Pancreas (tissue), 10 donors: ENCODE measurements around the gene EIF2B2. TPM values are rescaled to one million over a fixed set of nuclear protein-coding genes. Genes with fewer than 3 reads are reported as not detected.

Source experiments
- ATAC-seq, 4 donors: fragments of 200-7000 bp; cut with Tn5 transposase; one replicate each; pipeline versions ENCODE4 v1.8.0 to v1.9.1; 2020; ENCODE audit warnings: mild to moderate bottlenecking in 4 of 4, moderate library complexity in 4 of 4
- DNase-seq, 6 donors: peaks; one replicate each; pipeline ENCODE4 v3.0.0-alpha.2; 2020
- FAIRE-seq: peaks from 2 replicates; lab custom pipeline; 2012; peaks lifted over from hg19 to GRCh38; lab: Jason Lieb, UNC
- H3K27ac ChIP-seq, 4 donors: fragments of 200-600 bp; sonication (generic); 1 replicate in 3 of 4; 2 replicates in 1 of 4; pipeline versions ENCODE4 v1.5.0 to v1.8.0; 2020
- H3K27me3 ChIP-seq, 4 donors: fragments of 200-600 bp; one replicate each; pipeline ENCODE4 v1.8.0; 2021
- H3K36me3 ChIP-seq, 3 donors: fragments of 200-600 bp; sonication (generic) in 1 of 3; one replicate each; pipeline versions ENCODE4 v1.5.0 to v1.8.0; 2020 to 2021
- H3K4me1 ChIP-seq, 3 donors: fragments of 200-600 bp; one replicate each; pipeline ENCODE4 v1.8.0; 2021
- H3K4me3 ChIP-seq, 4 donors: fragments of 200-600 bp; sonication (generic) in 2 of 4; one replicate each; pipeline versions ENCODE4 v1.5.0 to v1.8.0; 2020 to 2021
- H3K9me3 ChIP-seq, 4 donors: fragments of 200-600 bp; one replicate each; pipeline ENCODE4 v1.8.0; 2021
- CTCF ChIP-seq, 4 donors: fragments of 200-600 bp; sonication (generic) in 3 of 4; IDR thresholded peaks; one replicate each; pipeline versions ENCODE4 v1.5.0 to v1.8.0; 2021; ENCODE audit warnings: antibody characterized with exemption in 4 of 4
- WGBS, 2 donors: extraction: QIAGEN DNeasy Blood & Tissue Kit; methylation state at CpG; one replicate each; pipeline ENCODE4 v1.1.7; 2013; 5-methylcytosine and 5-hydroxymethylcytosine counted together
- intact Hi-C, 3 donors: fragments of 100-400 bp; cut with DNase I; formaldehyde crosslinking; loops; one replicate each; pipeline versions ENCODE4 v1.11.1 to v1.14.2; 2022
- polyA plus RNA-seq, 2 donors: library from polyadenylated mRNA; stranded (reverse); fragments of 200-250 nt; gene quantifications; one replicate each; pipeline ENCODE4 v1.2.3, GENCODE V29; 2013
- total RNA-seq, 6 donors: library from RNA; stranded (reverse); fragmentation: NEBNext Ultra II Directional in 4 of 6; extraction: Animal tissue kit (Norgen Biotek cat#: 25700) in 4 of 6; gene quantifications; one replicate each; pipeline versions ENCODE4 v1.2.1 to v1.2.4, GENCODE V29; 2021 to 2023
- donor health status: healthy with polysubstance abuse.
- donor health status: DM: no; HTN: no; CAD: no; lungs with moderate emphysema.
- donor health status: DM: no; HTN: no; CAD: no.
- donor health status: control.
- donor health status: control.
- donor health status: Bipolar disorder and iron deficiency.
- donor health status: DM: yes; HTN: yes; CAD: no.
- donor health status: DM: no; HTN: no; CAD: no.
- donor health status: DM: no; HTN: no; CAD: no.
- donor health status: DM: yes; HTN: yes; CAD: no.

The EIF2B2 gene
- total and polyA plus RNA-seq, 8 donors, result 11.2 to 22.1 (median 16.6) TPM

- ATAC-seq, result peak; percentile 78 to 92 (median 89)
- Histone ChIP-seq H3K9me3 (no peaks in the 10 kb centered on the region), H3K4me1 (peaks cover 0 to 11% (median 11%) of the 10 kb centered on the region in 3 donors), H3K27me3 (no peaks in the 10 kb centered on the region), H3K27ac (no peak within 1 kb of the TSS), H3K36me3 (no peaks in the 10 kb centered on the region), H3K4me3 (peak within 1 kb of the TSS; percentile 11 to 47 (median 36))
- 5% methylated on average over 40 to 73 of the region's 73 CpGs for WGBS, 2 donors
- peak; percentile 51 to 88 (median 73) for DNase-seq
- no peak for FAIRE-seq
- intact Hi-C loops, result no loop called here
- no peak for TF ChIP-seq CTCF (IDR thresholded peaks at IDR 0.05)
These were observed 47.3 kb upstream of the EIF2B2 start, which contains the start of gene PGF for GRCh38 chr14:74955229-74956026. Gene PGF, minus strand, starts transcription at chr14:74955597. Its CDS starts 355 bp downstream, at chr14:74955242.

GRCh38 chr14:74956027-74956279, 46.8 kb upstream of the EIF2B2 start:
- no peak for TF ChIP-seq CTCF (IDR thresholded peaks at IDR 0.05)
- intact Hi-C loops, result no loop called here
- DNase-seq, result no peak
- no peaks in the 10 kb centered on the region for H3K27me3 ChIP-seq
- H3K4me3 ChIP-seq, result peak overlapping the region in 2 of 4 donors; percentile 45 to 47
- H3K27ac ChIP-seq, result no peak overlapping the region
- 87 to 90% methylated on average over 9 of the region's 9 CpGs for WGBS, 2 donors
- no peaks in the 10 kb centered on the region for H3K9me3 ChIP-seq
- ATAC-seq, result no peak
- H3K4me1 ChIP-seq, result peaks cover 0 to 6% (median 6%) of the 10 kb centered on the region in 3 donors
- no peak for FAIRE-seq
- no peaks in the 10 kb centered on the region for H3K36me3 ChIP-seq

- Histone ChIP-seq H3K27ac (no peak overlapping the region), H3K4me3 (no peak overlapping the region), H3K36me3 (no peaks in the 10 kb centered on the region), H3K27me3 (no peaks in the 10 kb centered on the region), H3K4me1 (peaks cover 0 to under 1% (median under 1%) of the 10 kb centered on the region in 3 donors), H3K9me3 (no peaks in the 10 kb centered on the region)
- WGBS, 2 donors, result 89 to 95% methylated on average over 24 of the region's 24 CpGs
- peak in 1 of 6 donors; percentile 66 for DNase-seq
- TF ChIP-seq CTCF (IDR thresholded peaks at IDR 0.05), result no peak
- ATAC-seq, result no peak
- FAIRE-seq, result no peak
- intact Hi-C loops, result no loop called here
These were observed 46.2 kb upstream of the EIF2B2 start for GRCh38 chr14:74956280-74957072.

GRCh38 chr14:74959596-74960180, 43.0 kb upstream of the EIF2B2 start:
- no peaks in the 10 kb centered on the region for H3K36me3 ChIP-seq
- intact Hi-C loops, result no loop called here

More at GRCh38 chr14:74959596-74960180, 43.0 kb upstream of the EIF2B2 start:
- no peak overlapping the region for H3K27ac ChIP-seq
- H3K4me3 ChIP-seq, result no peak overlapping the region
- DNase-seq (no peak), FAIRE-seq (no peak), ATAC-seq (no peak)
- 85 to 89% methylated on average over 5 of the region's 5 CpGs for WGBS, 2 donors
- no peaks in the 10 kb centered on the region for H3K27me3 ChIP-seq
- H3K4me1 ChIP-seq, result no peaks in the 10 kb centered on the region
- no peak for TF ChIP-seq CTCF (IDR thresholded peaks at IDR 0.05)
- H3K9me3 ChIP-seq, result no peaks in the 10 kb centered on the region
